HEK293 (cell line): Measurements from ENCODE around the gene IFNAR1.
A peak's percentile ranks its signal among the peaks of the same experiment; 100 is the strongest.
"Not testable (repeated sequence)": the region's sequence is repeated elsewhere in the genome, so short reads cannot be mapped to it uniquely, and the experiment has no call there.

Experiments used
- CTCF ChIA-PET: fragments of 350-600 bp; formaldehyde crosslinking; extraction: SDS; loops from one replicate; lab custom pipeline; 2021; ENCODE audit warnings: antibody characterized with exemption; lab: Yijun Ruan, JAX
- POLR2A ChIA-PET: fragments of 300-600 bp; formaldehyde crosslinking; extraction: SDS; loops from one replicate; lab custom pipeline; 2020; ENCODE audit warnings: antibody characterized with exemption, inconsistent platforms; lab: Yijun Ruan, JAX
- H3K27ac ChIP-seq: fragments of 200-500 bp; sonication (Bioruptor generic); 2 replicates; pipeline ENCODE4 v1.5.1; 2014; ENCODE audit warnings: low read depth, low read length, control low read depth, inconsistent platforms; ENCODE audit errors: extremely low read depth
- H3K36me3 ChIP-seq, 2 experiments: fragments of 200-500 bp in 1 of 2; sonication (Bioruptor generic) in 1 of 2; 1 replicate in 1 of 2; 2 replicates in 1 of 2; pipeline ENCODE4 v1.5.1; 2014 to 2017; ENCODE audit warnings: inconsistent platforms in 2 of 2, low read length in 2 of 2; ENCODE audit not compliant: control insufficient read depth in 2 of 2, insufficient read depth in 1 of 2
- H3K4me1 ChIP-seq: fragments of 200-500 bp; sonication (Bioruptor generic); 2 replicates; pipeline ENCODE4 v1.5.1; 2014; ENCODE audit warnings: mild to moderate bottlenecking, low read length, inconsistent platforms; ENCODE audit not compliant: control insufficient read depth, insufficient read depth
- H3K4me3 ChIP-seq: 2 replicates; pipeline ENCODE4 v1.5.1; 2011; ENCODE audit warnings: low read depth, mild to moderate bottlenecking, control low read depth, low read length, moderate library complexity
- H3K9me3 ChIP-seq: fragments of 200-500 bp; sonication (Bioruptor generic); 2 replicates; pipeline ENCODE4 v1.5.1; 2014; ENCODE audit warnings: low read depth, low read length, inconsistent platforms; ENCODE audit not compliant: control insufficient read depth, insufficient read depth
- FEZF1 ChIP-seq: fragments of 450-650 bp; formaldehyde crosslinking; IDR thresholded peaks from 2 replicates; pipeline ENCODE4 v1.5.1; 2016; ENCODE audit warnings: missing biosample characterization, missing genetic modification characterization
- IKZF3 ChIP-seq: fragments of 450-650 bp; IDR thresholded peaks from 2 replicates; pipeline ENCODE4 v1.5.0; 2018; ENCODE audit warnings: missing biosample characterization, mild to moderate bottlenecking, missing genetic modification characterization, moderate library complexity
- SCRT1 ChIP-seq: fragments of 450-650 bp; formaldehyde crosslinking; IDR thresholded peaks from 2 replicates; pipeline ENCODE4 v1.5.1; 2016; ENCODE audit warnings: missing biosample characterization, missing genetic modification characterization, borderline replicate concordance
- SCRT2 ChIP-seq: fragments of 450-650 bp; formaldehyde crosslinking; IDR thresholded peaks from 2 replicates; pipeline ENCODE4 v1.5.1; 2016; ENCODE audit warnings: missing biosample characterization, missing genetic modification characterization
- ZBTB8A ChIP-seq: fragments of 450-650 bp; formaldehyde crosslinking; IDR thresholded peaks from 2 replicates; pipeline ENCODE4 v1.5.1; 2016; ENCODE audit warnings: missing biosample characterization, missing genetic modification characterization
- ZEB2 ChIP-seq: fragments of 450-650 bp; formaldehyde crosslinking; IDR thresholded peaks from 2 replicates; pipeline ENCODE4 v1.5.1; 2016; ENCODE audit warnings: missing biosample characterization, missing genetic modification characterization
- ZNF10 ChIP-seq: fragments of 450-650 bp; formaldehyde crosslinking; IDR thresholded peaks from 2 replicates; pipeline ENCODE4 v1.5.1; 2017; ENCODE audit warnings: missing biosample characterization, missing genetic modification characterization
- ZNF132 ChIP-seq: fragments of 450-650 bp; formaldehyde crosslinking; IDR thresholded peaks from 2 replicates; pipeline ENCODE4 v1.5.1; 2017; ENCODE audit warnings: missing biosample characterization, missing genetic modification characterization, borderline replicate concordance
- ZNF18 ChIP-seq: fragments of 450-650 bp; formaldehyde crosslinking; IDR thresholded peaks from 2 replicates; pipeline ENCODE4 v1.5.1; 2016; ENCODE audit warnings: missing biosample characterization, missing genetic modification characterization
- ZNF19 ChIP-seq: fragments of 450-650 bp; formaldehyde crosslinking; IDR thresholded peaks from 2 replicates; pipeline ENCODE4; 2016; ENCODE audit warnings: missing biosample characterization, missing genetic modification characterization, low read depth
- ZNF214 ChIP-seq: fragments of 450-650 bp; formaldehyde crosslinking; IDR thresholded peaks from 2 replicates; pipeline ENCODE4 v1.5.1; 2017; ENCODE audit warnings: missing biosample characterization, mild to moderate bottlenecking, missing genetic modification characterization, borderline replicate concordance
- ZNF292 ChIP-seq: fragments of 450-650 bp; formaldehyde crosslinking; IDR thresholded peaks from 2 replicates; pipeline ENCODE4 v1.5.1; 2016; ENCODE audit warnings: low read depth, missing biosample characterization, missing genetic modification characterization, borderline replicate concordance
- ZNF404 ChIP-seq: fragments of 450-650 bp; formaldehyde crosslinking; IDR thresholded peaks from 2 replicates; pipeline ENCODE4 v1.5.1; 2017; ENCODE audit warnings: missing biosample characterization, missing genetic modification characterization
- ZNF449 ChIP-seq: fragments of 450-650 bp; formaldehyde crosslinking; IDR thresholded peaks from 2 replicates; pipeline ENCODE4 v1.5.1; 2017; ENCODE audit warnings: missing biosample characterization, mild to moderate bottlenecking, missing genetic modification characterization, moderate library complexity
- ZNF48 ChIP-seq: fragments of 450-650 bp; formaldehyde crosslinking; IDR thresholded peaks from 2 replicates; pipeline ENCODE4 v1.5.1; 2016; ENCODE audit warnings: missing biosample characterization, missing genetic modification characterization
- ZNF558 ChIP-seq: fragments of 450-650 bp; formaldehyde crosslinking; IDR thresholded peaks from 2 replicates; pipeline ENCODE4 v1.5.1; 2016; ENCODE audit warnings: missing biosample characterization, missing genetic modification characterization
- ZNF621 ChIP-seq: fragments of 450-650 bp; formaldehyde crosslinking; IDR thresholded peaks from 2 replicates; pipeline ENCODE4 v1.5.1; 2017; ENCODE audit warnings: missing biosample characterization, missing genetic modification characterization
- ZNF623 ChIP-seq: fragments of 450-650 bp; formaldehyde crosslinking; IDR thresholded peaks from 2 replicates; pipeline ENCODE4 v1.5.1; 2016; ENCODE audit warnings: missing biosample characterization, missing genetic modification characterization
- ZNF660 ChIP-seq: fragments of 450-650 bp; IDR thresholded peaks from 2 replicates; pipeline ENCODE4 v1.5.1; 2018; ENCODE audit warnings: missing biosample characterization, mild to moderate bottlenecking, missing genetic modification characterization
- TF ChIP-seq, protein P1 (sequence below): fragments of 450-650 bp; formaldehyde crosslinking; IDR thresholded peaks from 2 replicates; pipeline ENCODE4; 2016; ENCODE audit warnings: missing biosample characterization, missing genetic modification characterization

Gene IFNAR1

GRCh38 chr21:33317786-33318486, 6.8 kb upstream of the IFNAR1 start:
- CTCF ChIA-PET, result interaction anchor here (0.5 to 0.6 kb wide), 2 partner anchors 128 to 485 kb away, joined by 4 to 13 read pairs; no protein-coding TSS in a partner anchor

GRCh38 chr21:33321005-33321404, 3.8 kb upstream of the IFNAR1 start:
- POLR2A ChIA-PET, H3K27ac ChIP-seq, H3K4me1 ChIP-seq, H3K9me3 ChIP-seq, H3K36me3 ChIP-seq, CTCF ChIA-PET, H3K4me3 ChIP-seq: not testable (repeated sequence)

More at GRCh38 chr21:33317786-33318486, 6.8 kb upstream of the IFNAR1 start:
- no peak overlapping the region for H3K27ac ChIP-seq
- H3K4me1 ChIP-seq, result no peaks in the 10 kb centered on the region
- no peaks in the 10 kb centered on the region for H3K9me3 ChIP-seq
- POLR2A ChIA-PET, result no interaction called here
- H3K36me3 ChIP-seq, result no peaks in the 10 kb centered on the region
- TF ChIP-seq ZNF132 (no peak), ZNF292 (tag by site-specific recombination) (no peak), ZNF660 (no peak), ZNF449 (no peak), ZNF48 (tag by site-specific recombination) (no peak), ZNF10 (tag by site-specific recombination) (no peak), ZNF18 (tag by site-specific recombination) (no peak), SCRT1 (tag by site-specific recombination) (no peak)
- H3K4me3 ChIP-seq, result no peak overlapping the region

- H3K4me3 ChIP-seq, H3K36me3 ChIP-seq, CTCF ChIA-PET, H3K9me3 ChIP-seq, H3K27ac ChIP-seq, POLR2A ChIA-PET, H3K4me1 ChIP-seq: not testable (repeated sequence)
Observed at GRCh38 chr21:33323610-33324009, 1.2 kb upstream of the IFNAR1 start.

DNA sequence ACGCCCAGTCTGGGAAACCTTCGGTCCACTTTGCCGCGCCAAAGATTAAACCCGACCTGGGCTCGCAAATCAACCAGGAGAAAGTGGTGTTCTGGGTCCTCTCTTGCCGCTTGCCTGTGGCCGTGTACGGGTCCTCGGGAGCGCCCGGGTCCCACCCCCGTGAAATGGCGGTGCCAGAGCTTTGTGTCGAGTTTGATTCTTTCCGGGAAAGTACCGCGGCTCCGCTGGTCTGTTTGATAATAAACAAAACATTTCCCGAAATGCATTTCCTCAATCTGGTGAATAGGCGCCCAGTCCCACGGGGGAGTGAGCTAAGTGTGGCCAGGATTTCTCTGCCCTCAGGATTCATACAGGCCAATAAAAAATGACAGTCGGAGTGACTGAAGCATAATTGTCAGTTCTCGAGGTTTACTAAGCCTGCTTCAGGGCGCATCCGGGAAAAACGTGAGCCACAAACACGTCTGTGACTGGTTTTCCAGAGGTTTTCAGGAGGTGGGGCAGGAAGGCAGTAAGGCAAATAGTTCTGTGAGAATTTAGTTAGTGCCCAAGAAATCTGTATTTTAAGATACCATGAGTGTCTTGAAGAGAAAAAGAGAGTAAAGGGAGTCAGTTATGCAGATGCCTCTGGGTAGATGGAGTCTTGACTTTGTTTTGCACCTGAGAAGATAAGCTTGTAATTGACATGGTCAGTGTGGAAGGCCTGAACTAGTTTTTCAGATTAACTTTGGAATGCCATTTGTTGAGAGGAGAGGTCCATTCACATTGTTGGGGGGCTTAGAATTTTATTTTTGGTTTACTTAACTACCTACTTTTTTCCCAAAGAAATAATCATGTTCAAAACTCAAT, 675 bp downstream of the IFNAR1 start:
- Histone ChIP-seq H3K9me3 (no peaks in the 10 kb centered on the region), H3K4me3 (peak overlapping the region; percentile 88), H3K4me1 (no peaks in the 10 kb centered on the region), H3K27ac (peak overlapping the region; percentile 85), H3K36me3 (no peaks in the 10 kb centered on the region)
- POLR2A ChIA-PET, result interaction anchor here (0.6 to 2.1 kb wide), 34 partner anchors 7 to 598 kb away, joined by 3 to 14 read pairs (median 5); partner anchors contain the start of genes DNAJC28, DONSON, IFNAR2 and IL10RB
- CTCF ChIA-PET, result interaction anchor here (0.6 to 2.1 kb wide), 13 partner anchors 16 to 541 kb away, joined by 3 to 12 read pairs (median 4); no protein-coding TSS in a partner anchor
- peak; percentile 42 for TF ChIP-seq SCRT2 (tag by site-specific recombination)
- TF ChIP-seq ZNF19, result no peak
- TF ChIP-seq IKZF3 (tag by site-specific recombination), result peak; percentile 55
- no peak for TF ChIP-seq ZNF621 (tag by site-specific recombination)
- peak; percentile 52; the same call in 1 of the 2 replicates for TF ChIP-seq ZNF558 (tag by site-specific recombination)
- TF ChIP-seq ZBTB8A (tag by site-specific recombination), result 0 out of 2 replicates have a peak, but pooled peaks have one; percentile 47
- peak; percentile 40; the same call in 1 of the 2 replicates for TF ChIP-seq ZNF449
- TF ChIP-seq FEZF1 (tag by site-specific recombination), result no peak
- TF ChIP-seq ZNF623, result peak; percentile 42
- no peak for TF ChIP-seq ZNF404 (tag by site-specific recombination)
- TF ChIP-seq ZNF214 (tag by site-specific recombination), result no peak
- peak; percentile 27; the same call in 1 of the 2 replicates for TF ChIP-seq ZEB2 (tag by site-specific recombination)
- TF ChIP-seq, protein P1, sequence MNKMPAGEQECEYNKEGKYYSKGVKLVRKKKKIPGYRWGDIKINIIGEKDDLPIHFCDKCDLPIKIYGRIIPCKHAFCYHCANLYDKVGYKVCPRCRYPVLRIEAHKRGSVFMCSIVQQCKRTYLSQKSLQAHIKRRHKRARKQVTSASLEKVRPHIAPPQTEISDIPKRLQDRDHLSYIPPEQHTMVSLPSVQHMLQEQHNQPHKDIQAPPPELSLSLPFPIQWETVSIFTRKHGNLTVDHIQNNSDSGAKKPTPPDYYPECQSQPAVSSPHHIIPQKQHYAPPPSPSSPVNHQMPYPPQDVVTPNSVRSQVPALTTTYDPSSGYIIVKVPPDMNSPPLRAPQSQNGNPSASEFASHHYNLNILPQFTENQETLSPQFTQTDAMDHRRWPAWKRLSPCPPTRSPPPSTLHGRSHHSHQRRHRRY, result 0 out of 2 replicates have a peak, but pooled peaks have one; percentile 22
